NCI-H524 (cell line): ENCODE results near the gene ANKRD23.

ENCODE experiments used
- DNase-seq, 2 experiments: peaks; one replicate each; lab custom pipeline; 2025; lab: John Stamatoyannopoulos, UW

ANKRD23 gene

DNA sequence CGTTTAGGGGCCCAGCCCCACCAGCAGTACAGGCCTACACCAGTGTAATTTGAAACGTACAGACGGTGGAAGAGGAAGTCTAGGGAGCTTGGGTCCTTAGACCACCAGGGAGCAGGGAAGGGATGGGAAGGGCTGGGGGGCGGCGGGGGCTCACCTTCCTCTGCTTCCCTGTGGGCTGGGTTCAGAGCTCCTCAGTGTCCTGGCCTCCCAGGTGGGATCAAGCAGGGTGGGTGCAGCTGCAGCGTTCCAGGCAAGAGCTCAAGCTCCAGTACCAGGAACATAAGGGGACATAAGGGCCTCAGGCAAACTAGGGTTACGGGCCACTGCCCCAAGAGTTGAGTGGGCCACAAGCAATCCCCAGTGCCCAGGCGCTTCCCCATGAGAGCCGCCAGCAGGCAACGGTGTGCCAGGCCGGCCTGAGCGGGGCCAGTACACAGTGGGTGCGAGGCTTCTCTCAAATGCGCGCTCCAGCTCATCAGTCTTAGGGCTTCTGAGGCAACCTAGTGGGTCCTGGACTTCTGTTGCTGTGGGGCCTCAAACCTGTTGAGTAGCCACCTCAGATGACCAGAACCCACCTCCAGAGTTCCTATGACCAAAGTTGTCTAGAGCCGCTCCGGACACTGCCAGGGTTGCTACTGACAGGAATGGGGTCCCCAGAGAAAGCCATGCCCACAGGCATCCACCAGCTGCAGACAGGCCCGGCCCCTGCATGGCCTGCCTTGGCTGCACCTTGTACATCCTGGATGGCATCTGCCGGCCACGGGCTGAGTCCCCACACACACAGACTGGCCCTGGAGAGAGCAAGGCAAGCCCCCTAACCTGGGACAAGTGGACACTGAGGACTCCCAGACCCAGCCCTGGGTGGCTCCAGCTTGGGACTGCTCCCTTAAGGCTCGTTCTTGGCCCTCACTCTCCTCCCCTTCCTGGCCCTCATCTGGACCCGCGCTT is 5.2 kb downstream of the ANKRD23 start:
- no peak for DNase-seq

DNA sequence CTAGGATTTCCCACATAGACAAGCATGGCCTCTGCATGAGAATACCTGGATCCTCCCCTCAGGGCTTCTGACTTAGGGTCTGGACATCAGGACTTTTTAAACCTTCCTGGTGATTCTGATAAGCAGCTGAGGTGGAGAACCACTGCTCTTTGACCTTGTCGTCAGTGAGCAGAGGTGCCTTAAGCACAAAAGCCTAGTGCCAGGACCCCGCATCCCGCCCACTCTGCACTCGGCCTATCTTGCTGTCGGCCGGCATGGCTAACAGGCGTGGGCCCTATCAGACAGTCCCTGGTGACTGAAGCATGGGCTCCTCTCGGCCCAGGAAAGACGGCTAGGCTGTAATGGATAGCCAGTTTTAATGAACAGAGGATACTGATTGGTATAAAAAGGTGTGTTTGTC is 6.2 kb downstream of the ANKRD23 start:
- DNase-seq, result no peak

DNA sequence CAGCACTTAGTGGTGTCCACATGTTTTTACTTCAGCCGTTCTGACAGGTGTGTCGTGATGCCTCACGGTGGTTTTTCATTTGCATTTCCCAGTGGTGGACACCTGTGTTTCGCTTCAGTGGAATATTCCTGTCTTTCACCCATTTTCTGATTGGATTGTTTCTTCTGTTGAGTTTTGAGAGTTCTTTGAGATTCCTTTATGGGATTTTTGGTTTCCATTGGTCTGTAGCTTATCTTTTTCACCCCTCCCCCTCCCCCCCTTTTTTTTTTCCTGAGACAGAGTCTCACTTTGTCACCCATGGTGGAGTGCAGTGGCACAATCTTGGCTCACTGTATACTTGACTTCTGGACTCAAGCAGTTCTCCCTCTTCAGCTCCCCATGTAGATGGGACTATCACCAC is 8.0 kb downstream of the ANKRD23 start:
- no peak for DNase-seq

DNA sequence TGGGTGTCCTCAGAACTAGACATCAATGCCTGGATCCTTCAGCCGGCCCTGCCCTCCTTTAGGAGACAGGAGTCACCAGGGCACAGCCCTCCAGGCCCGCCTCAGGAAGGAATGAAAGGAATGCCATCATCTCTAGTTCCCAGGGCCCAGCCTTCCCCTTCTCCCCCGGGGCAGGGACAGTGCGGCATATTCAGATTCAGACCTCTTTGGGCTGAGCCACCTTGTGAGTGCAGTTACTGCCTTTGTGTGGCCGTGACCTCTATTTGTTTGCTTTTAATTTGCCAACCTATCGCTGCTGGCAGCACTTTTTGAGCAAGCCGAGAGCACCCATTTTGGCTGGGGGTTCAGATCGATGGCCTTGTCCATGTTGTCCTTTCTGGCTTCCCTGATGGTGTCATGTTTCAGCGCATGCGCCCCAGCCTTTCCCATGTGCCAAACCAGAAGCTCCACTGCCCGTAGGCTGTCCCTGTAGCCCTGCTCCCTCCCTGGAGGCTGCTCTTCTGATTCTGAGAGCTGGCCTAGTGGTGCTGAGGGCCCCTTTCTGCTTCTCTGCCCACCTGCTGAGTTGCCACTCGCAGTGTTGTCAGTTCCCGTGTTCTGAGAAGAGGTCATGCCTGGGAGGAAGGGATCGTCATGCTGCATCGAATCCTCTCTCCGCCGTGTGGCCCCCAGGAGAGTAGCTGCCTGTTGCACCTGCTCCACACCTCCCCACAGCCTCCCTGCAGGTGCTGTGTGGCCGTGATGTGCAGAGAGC is 10.9 kb downstream of the ANKRD23 start:
- DNase-seq, result no peak

DNA sequence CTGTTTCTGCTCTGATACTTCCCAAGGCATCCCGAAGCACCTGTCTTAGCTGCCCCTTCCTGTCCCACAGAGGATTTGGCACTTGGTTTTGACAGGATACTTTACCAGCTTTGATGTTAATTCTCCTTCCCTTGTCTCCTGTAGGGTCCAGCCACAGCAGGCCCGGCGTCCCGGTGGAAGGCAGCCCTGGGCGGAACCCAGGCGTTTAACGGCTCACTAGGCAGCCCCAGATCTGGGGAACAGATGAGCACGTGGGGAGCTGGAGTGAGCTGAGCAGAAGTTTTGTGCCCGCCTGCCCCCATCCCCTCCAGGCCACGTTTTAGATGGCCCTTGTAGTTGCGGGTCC is 11.4 kb downstream of the ANKRD23 start:
- DNase-seq, result no peak

DNA sequence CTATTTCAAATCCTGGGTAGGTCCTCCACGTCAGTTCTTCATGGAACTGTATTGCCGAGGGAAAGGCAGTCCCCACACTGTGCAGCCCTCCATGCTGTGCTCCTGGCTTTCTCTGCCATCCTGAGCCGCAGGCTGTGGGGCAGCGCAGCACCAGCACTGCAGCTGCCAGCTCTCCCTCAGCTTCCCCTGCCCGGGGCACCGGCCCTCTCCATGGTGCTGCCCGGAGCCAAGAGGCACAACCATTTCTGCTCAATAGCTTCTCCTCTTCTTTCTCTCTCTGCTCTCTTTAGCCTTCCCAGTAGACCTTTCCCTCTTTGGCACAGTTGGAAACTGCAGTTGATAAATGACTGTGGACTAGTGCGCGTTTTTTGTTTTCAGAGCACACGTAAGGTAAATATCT is 12.1 kb downstream of the ANKRD23 start:
- DNase-seq, result no peak

DNA sequence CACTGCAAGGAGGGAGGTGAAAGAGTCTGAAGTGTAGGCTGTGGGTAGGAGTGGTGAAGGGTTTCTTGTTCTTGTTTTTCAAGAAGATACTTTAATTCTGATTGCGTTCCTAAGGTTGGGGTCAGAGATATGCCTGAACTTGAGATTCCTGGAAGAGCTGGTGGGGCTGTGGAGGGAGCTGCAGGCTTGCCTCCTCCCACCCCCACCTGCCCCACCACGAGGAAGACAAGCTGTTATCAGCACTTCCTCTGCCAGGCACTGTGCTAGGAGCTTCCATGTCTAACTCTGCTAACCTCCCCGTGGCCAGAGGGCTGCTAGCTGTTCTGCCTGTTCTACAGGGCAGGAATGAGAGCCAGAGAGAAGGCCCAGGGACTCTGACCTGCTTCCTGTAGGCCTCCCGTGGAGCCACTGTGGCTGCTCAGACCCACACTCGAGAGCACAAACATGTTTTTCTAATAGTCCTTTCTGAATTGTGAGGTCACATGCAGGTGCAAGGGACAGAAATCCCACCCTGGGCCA is 13.7 kb downstream of the ANKRD23 start:
- DNase-seq, result no peak

DNA sequence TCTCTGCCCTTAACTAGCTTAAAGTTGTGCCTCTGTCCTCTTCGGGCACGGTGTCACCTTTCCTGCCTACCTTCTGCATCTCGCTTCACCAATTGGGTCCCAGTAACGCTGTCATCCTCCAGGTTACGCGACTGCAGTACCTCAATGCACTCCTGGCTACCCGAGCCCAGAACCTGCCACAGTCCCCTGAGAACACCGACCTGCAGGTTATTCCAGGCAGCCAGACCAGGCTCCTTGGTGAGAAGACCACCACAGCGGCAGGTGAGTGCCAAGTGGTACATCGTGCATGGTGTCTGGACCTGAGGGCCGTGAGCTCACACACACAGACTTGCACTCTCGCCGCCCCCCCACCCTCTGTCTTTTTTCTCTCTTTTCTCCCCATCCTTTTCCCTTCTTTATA is 14.9 kb downstream of the ANKRD23 start:
- DNase-seq, result no peak

DNA sequence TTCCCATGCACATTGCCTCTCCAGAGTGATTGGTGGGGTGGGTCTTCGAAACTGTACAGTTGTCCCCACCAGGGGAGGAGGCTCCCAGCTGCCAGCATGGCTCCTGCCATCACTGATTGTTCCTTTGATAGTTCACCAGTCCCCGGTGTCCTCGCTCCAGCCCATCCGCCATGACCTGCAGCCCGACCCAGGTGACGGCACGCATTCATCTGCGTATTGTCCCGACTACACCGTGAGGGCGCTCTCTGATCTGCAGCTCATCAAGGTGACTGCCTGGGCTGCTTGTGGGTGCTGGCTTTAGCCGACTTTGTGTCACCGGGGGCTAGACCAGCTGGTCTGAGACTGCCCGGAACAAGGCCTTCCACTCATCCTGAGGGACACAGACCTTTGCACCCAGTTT is 15.4 kb downstream of the ANKRD23 start:
- DNase-seq, result no peak

DNA sequence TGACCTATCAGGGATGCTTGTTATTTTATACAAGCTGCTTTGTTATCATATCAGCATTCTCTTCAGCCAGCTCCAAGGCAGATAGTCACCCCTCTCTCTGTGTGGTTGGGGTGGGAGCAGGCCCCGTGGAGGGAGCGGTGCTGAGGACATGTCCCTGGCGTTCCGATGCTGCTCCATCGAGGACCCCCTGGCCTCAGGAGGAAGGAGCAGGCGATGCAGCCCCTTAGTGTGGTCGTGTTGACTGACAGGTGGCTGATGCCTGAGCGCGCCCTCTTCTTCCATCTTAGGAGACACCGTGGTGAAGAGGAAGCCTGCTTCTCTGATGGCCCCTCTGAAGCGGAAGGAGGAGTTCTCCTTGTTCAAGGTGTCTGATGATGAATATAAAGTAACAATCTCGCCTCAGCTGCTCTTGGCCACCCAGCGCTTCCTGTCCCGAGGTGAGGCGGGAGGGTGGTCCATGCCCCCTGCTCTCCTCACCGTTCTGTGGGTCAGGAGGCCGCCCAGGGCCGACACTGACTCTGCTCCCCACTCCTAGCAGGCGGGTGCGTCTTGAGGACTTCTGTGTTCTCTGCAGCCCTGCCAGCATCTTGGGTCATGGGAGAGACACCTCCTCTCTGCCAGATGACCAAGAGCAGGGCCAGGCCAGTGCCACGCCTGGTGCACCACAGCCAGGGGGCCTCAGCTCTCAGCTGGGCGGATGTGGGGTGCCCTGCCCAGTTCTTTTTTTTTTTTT is 17.1 kb downstream of the ANKRD23 start:
- no peak for DNase-seq

DNA sequence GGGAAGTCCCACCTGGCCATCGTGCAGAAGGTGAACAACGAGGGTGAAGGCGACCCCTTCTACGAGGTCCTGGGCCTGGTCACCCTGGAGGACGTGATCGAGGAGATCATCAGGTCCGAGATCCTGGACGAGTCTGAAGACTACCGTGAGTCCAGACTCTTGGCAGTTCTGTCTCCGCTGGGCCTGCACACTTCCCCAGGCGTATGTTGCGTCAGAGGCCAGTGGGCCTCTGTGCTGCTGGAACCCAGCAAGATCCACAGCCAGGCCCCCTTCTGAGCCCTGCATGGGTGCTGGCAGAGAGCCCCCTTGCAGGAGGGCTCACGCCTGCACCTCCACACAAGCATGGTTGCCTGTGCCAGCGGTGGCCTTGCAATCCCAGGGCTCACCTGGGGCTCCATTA is 18.8 kb downstream of the ANKRD23 start:
- DNase-seq, result no peak

DNA sequence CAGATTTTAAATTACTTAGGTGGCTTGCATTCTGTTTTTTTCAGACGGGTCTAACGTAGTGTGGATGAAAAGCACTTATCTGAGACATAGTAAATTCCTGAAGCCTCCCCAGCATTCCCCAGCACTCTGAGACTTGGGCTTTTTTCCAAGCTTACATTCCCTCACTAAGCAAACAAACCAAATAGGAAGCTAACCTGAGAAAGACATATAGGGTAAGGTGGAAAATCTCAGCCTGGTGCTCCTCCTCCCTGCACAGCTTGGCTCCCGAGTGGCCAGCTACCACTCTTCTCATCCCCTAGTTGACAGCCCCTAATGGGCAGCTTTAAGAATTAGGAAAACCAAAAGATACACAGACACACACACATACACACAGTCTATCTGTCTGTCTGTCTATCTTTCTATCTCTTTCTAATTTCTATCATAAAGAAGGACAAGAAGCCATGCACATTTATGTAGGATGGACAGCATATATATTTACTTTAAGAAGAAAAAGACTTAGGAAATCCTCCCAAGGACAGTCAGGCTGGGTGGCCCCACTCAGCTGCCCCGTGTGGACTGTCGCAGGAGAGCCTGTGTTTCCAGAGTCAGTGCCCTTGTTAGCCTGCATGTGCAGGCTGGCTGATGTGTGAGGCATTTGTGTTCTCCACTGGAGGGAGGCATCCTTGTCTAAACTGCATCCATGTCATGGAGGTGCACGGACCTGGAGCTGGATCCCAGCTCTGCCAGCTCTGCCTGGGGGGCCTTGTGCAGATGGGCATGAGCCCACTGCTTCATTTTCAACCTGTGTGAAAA is 19.5 kb downstream of the ANKRD23 start:
- DNase-seq, result no peak

DNA sequence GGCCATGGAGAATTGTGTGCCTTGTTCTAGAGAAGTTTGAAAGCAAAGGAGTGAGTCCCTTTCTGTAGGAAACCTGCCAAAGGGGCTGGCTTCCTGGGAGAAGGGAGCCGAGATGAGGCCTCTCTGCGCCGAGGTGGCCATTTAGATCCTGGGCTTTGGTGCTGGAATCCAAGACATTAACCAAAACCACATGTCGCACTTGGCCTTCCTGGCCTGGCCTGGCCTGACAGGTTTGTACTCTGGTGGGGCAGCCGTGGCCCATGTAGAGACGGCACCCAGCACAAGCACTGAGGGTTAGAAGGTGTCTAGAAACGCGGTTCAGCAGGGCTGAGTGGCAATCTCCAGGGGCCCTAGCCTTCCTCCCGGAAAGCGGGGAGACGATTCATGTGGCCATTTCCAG is 20.6 kb downstream of the ANKRD23 start:
- DNase-seq, result no peak

DNA sequence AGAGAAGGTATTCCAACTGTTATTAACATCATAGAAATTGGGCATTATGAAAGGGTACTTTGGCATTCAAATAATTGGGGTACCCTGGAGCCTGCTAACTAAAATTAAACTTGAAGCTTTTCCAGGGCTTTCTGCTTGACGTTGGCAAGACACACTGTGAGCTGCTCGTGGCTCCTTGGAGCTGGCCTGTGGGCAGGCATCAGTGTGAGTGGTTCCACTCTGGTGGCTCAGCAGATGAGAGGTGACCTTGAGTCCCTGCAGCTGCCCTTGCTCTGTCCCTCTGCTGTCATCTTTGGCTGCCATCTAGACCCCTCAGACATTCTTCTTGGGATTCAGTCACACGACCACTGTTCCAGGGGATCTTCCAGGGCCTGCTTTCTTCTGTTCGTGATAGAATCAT is 21.0 kb downstream of the ANKRD23 start:
- no peak for DNase-seq

DNA sequence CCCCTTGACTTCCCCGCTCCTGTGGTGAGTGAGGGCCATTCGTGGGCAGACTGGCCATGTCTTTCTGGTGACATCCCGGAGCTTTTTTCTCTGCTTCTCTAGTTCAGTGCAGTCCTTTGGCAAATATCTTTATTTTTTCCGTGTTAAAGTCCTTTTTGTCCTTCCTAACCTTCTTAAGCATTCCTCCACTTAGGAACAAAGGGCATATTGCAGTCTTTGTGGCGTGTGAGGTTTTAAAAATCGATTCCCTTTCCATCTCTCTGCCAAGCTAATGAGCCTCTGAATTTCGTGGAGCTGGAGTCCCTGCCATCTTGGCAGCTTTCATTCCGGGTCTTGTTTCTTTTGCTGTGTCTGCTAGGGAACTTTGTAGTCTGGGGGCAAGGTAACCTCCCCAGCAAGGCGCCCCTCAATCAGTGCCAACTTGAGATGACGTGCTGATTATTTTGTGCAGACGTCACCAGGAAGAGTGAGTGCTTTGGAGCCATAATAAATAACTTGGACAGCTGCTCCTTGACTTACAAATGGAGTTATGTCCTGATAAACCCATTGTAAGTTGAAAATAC is 22.6 kb downstream of the ANKRD23 start:
- DNase-seq, result no peak

DNA sequence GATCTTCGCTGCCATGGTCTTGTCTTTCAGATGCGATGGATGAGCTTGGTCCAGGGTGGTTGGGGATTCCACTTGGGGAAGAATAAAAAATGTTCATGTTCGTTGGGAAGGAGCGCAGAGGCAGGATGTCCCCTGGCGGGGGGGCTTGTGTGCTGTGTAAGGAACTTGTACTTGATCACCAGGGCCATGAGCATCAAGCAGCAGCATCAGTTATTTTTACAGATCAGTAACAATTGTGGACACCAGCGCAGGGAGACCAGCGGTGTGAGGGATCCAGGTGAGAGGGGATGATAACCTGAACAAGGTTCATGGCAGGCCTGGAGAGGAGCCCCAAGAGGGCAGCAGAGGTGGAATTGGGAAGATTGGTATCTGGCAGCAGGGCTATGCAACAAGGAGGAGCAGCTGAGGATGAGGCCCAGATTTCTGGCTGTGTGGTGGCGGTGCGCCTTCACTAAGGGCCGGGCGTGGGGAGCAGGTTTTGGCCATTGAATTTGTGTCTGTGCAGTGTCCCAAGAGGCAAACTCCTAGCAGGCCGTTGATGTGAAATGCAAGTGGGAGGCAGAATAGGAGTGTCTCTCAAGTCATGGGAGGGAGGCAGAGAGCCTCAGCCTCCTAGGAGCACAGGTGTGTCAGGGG is 23.8 kb downstream of the ANKRD23 start:
- no peak for DNase-seq

DNA sequence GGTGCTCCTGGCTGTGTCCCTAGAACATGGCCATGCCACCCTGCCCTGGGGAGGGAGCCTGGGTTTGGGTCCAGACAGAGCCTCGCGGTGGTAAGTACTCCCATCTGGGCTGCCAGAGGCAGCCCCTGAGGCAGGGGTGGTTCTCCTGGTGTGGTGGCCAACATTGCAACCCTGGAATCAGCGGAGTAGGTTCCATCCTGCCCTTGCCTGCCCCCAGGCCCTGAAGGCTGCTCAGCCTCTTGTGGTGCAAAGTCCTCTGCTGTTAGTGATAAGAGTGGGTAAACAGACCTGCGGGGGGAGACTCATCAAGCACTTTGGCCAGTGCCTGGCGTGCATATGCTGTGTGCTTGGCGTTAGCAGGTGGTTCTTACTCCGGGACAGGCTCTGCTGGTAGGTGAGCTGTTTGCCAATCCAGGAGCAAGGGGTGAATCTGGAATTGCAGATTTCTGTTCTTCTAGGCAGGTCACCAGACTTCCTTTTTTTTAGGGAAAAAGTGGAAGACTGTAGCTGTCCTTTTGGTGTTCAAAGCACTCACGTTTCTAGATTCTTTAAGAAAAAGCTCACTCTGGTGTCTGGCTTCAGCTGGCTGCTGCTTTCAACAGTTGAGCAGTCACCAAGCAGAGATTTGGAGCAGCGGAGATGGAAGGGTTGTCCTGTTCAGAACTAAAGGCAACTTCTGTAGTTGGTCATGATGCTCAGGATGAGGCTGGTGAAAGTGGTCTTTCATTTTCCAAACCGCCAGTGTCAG is 24.5 kb downstream of the ANKRD23 start:
- DNase-seq, result no peak

DNA sequence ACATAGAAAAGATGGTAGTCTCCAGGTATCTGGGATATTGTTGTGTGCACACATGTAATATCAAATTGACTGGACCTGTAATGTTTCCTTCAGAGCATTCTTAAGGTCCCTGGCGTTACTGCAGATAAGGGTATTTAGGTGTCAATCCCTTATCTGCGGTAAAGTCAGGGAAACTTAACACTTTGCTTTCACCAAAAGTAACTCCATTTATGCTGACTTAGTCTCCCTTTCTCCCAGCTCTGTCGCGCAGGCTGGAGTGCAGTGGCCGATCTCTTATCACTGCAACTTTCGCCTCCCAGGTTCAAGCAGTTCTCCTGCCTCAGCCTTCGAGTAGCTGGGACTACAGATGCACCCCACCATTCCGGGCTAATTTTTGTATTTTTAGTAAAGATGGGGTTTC is 25.9 kb downstream of the ANKRD23 start:
- DNase-seq, result no peak

DNA sequence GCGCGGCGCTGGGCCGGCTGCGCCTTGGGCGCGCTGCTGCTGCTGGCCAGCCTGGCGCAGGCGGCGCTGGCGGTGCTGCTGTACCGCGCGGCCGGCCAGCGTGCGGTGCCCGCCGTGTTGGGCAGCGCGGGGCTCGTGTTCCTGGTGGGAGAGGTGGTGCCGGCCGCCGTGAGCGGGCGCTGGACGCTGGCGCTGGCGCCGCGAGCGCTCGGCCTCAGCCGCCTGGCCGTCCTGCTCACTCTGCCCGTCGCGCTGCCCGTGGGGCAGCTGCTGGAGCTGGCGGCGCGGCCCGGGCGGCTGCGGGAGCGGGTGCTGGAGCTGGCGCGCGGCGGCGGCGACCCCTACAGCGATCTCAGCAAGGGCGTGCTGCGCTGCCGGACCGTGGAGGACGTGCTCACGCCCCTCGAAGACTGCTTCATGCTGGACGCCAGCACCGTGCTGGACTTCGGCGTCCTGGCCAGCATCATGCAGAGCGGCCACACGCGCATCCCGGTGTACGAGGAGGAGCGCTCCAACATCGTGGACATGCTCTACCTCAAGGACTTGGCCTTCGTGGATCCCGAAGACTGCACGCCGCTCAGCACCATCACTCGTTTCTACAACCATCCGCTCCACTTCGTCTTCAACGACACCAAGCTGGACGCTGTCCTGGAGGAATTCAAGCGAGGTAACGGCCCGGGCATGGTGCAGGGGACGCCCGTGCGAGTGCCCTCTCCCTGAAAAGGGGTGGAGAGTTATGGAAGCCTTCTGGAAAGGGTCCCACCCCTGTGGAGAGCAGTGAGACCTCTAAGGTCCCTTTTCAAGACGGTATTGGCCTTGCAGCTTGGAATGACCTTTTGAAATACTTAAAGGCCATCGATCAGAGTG is 26.8 kb downstream of the ANKRD23 start:
- DNase-seq, result peak in 1 of 2 experiments; percentile 38
